Effector memory CD8-positive, alpha-beta T cell (primary cell): ENCODE measurements around the gene DCTN5.
A peak's percentile ranks its signal among the peaks of the same experiment; 100 is the strongest.
"Not testable (repeated sequence)": the region's sequence is repeated elsewhere in the genome, so short reads cannot be mapped to it uniquely, and the experiment has no call there.

Experiments used
- ATAC-seq: fragments of 150-1000 bp; cut with Tn5 transposase; replicated peaks from 2 replicates; pipeline ENCODE4 v1.10.0; 2021; ENCODE audit warnings: mild to moderate bottlenecking, moderate library complexity
- DNase-seq, 3 experiments: peaks; one replicate each; pipeline ENCODE4 v3.0.0; 2021
- H3K27ac Mint-ChIP-seq, 2 donors: one replicate each; pipeline ENCODE4 v1.8.0; 2022; ENCODE audit warnings: mild to moderate bottlenecking in 2 of 2, mixed read lengths in 2 of 2, moderate library complexity in 2 of 2
- H3K27me3 Mint-ChIP-seq, 2 donors: one replicate each; pipeline ENCODE4 v1.8.0; 2022; ENCODE audit warnings: mixed read lengths in 2 of 2
- H3K36me3 Mint-ChIP-seq: one replicate; pipeline ENCODE4 v1.8.0; 2022; ENCODE audit warnings: mild to moderate bottlenecking, moderate library complexity, mixed read lengths; ENCODE audit not compliant: insufficient read depth
- H3K4me1 Mint-ChIP-seq, 2 donors: one replicate each; pipeline ENCODE4 v1.8.0; 2022; ENCODE audit warnings: low read depth in 2 of 2, mixed read lengths in 2 of 2
- H3K4me3 Mint-ChIP-seq, 2 donors: one replicate each; pipeline ENCODE4 v1.8.0; 2022; ENCODE audit warnings: mild to moderate bottlenecking in 2 of 2, mixed read lengths in 2 of 2, moderate library complexity in 2 of 2
- H3K9me3 Mint-ChIP-seq, 2 donors: one replicate each; pipeline ENCODE4 v1.8.0; 2022; ENCODE audit warnings: mixed read lengths in 2 of 2

The DCTN5 gene

DNA sequence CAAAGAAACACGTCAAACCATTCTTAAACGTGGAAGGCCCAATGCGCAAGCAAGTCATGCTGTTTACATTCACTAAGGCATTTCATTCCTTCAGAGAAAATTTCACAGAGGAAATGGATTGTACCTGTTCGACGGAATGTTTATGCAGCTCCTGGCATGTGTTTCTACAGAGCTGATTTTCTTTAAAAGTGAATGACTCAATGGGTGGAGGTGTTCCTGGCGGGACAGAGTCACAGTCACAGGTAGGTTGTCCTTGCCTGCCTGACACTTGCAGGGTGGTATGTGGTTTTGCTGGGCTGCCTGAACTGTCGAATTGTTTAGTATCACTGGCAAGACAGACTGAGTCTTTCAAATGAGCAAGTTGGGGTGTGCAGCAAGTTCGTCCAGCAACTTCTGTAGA, 11.8 kb upstream of the DCTN5 start:
- Mint-ChIP-seq H3K9me3 (no peaks in the 10 kb centered on the region), H3K4me1 (peaks cover 0 to 2% of the 10 kb centered on the region in 2 donors), H3K27me3 (no peaks in the 10 kb centered on the region), H3K4me3 (no peak overlapping the region), H3K36me3 (peaks cover 44% of the 10 kb centered on the region), H3K27ac (no peak overlapping the region)
- DNase-seq (no peak), ATAC-seq (no peak)

DNA sequence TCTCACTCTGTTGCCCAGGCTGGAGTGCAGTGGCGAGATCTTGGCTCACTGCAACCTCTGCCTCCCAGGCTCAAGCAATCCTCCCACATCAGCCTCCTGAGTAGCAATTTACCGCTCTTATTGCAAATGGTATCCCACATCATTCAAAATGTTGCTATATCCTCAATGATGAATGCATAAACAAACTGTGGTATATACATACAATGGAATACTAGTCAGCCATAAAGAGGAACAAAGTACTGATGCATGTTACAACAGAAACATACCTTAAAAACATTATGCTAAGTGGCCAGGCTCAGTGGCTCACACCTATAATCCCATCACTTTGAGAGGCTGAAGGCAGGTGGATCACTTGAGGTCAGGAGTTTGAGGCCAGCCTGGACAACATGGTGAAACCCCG, 9.4 kb upstream of the DCTN5 start:
- H3K4me3 Mint-ChIP-seq, H3K9me3 Mint-ChIP-seq, H3K27me3 Mint-ChIP-seq, ATAC-seq, DNase-seq, H3K27ac Mint-ChIP-seq, H3K4me1 Mint-ChIP-seq: not testable (repeated sequence)
- H3K36me3 Mint-ChIP-seq: peaks cover 36% of the 10 kb centered on the region

GRCh38 chr16:23634461-23635036, 6.7 kb upstream of the DCTN5 start:
- Mint-ChIP-seq H3K4me1 (peaks cover 0 to 2% of the 10 kb centered on the region in 2 donors), H3K36me3 (peaks cover 24% of the 10 kb centered on the region), H3K27ac (no peak overlapping the region), H3K4me3 (no peak overlapping the region), H3K9me3 (no peaks in the 10 kb centered on the region), H3K27me3 (no peaks in the 10 kb centered on the region)
- no peak for ATAC-seq
- DNase-seq: no peak

DNA sequence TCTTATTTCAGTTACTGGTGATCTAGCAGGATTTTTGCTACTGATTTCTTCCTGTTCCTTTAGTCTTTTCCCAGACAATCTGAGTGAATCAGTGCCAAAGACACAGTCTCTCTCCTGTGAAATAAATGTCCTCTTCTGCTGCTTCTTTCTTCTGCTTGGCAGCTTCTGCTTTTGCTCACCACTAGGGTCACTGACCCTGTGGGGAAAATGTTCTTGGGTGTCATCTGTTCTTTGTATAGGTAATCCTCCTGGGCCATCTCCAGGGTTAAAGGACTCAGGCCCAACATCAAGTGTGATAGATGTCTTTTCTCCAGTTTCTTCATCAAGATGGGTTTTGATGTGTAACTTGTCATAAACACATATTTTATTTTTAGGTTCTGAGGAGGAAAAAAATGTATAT, 5.3 kb upstream of the DCTN5 start:
- Mint-ChIP-seq H3K4me3 (no peak overlapping the region), H3K36me3 (peaks cover 23% of the 10 kb centered on the region), H3K9me3 (no peaks in the 10 kb centered on the region), H3K4me1 (peaks cover 9% of the 10 kb centered on the region in 2 donors), H3K27me3 (no peaks in the 10 kb centered on the region), H3K27ac (no peak overlapping the region)
- no peak for DNase-seq
- ATAC-seq: no peak

- Mint-ChIP-seq H3K36me3 (peaks cover 49% of the 10 kb centered on the region), H3K4me3 (peak overlapping the region; percentile 95 to 96), H3K27ac (peak overlapping the region; percentile 97 to 98), H3K27me3 (no peaks in the 10 kb centered on the region), H3K9me3 (no peaks in the 10 kb centered on the region), H3K4me1 (peaks cover 23% of the 10 kb centered on the region in 2 donors)
- DNase-seq (no peak), ATAC-seq (no peak)
Observed at GRCh38 chr16:23640615-23640930, 693 bp upstream of the DCTN5 start.

DNA sequence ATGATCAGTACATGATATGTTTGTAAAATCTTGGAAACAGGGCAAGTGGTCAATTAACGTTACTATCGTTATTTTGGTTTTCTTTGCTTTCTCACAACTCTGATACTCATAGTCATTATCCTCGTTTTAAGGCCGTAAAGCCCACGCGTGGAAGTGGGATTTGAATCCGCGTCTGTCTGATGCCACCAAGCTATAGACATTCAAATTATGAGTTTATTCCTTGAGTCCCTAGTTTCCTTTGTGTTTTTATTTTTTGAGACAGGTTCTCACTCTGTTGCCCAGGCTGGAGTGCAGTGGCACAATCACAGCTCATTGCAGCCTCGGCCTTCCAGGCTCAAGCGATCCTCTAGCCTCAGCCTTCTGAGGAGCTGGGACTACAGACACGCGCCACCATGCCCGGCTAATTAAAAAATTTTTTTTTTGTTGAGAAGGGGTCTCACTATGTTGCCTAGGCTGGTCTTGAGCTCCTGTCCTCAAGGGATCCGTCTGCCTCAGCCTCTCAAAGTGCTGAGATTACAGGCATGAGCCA, 1.0 kb downstream of the DCTN5 start:
- Mint-ChIP-seq H3K4me1 (peaks cover 35% of the 10 kb centered on the region in 2 donors), H3K9me3 (no peaks in the 10 kb centered on the region)

GRCh38 chr16:23650674-23651416, 9.6 kb downstream of the DCTN5 start:
- no peak overlapping the region for H3K4me3 Mint-ChIP-seq
- ATAC-seq: no peak
- peaks cover 23 to 24% of the 10 kb centered on the region in 2 donors for H3K4me1 Mint-ChIP-seq
- no peaks in the 10 kb centered on the region for H3K27me3 Mint-ChIP-seq
- peak overlapping the region in 1 of 2 donors; percentile 23 for H3K27ac Mint-ChIP-seq
- no peak for DNase-seq
- peaks cover 65% of the 10 kb centered on the region for H3K36me3 Mint-ChIP-seq
- no peaks in the 10 kb centered on the region for H3K9me3 Mint-ChIP-seq

More for the DNA sequence above, 1.0 kb downstream of the DCTN5 start:
- no peak for ATAC-seq
- no peak for DNase-seq
- peaks cover 52% of the 10 kb centered on the region for H3K36me3 Mint-ChIP-seq
- peak overlapping the region; percentile 97 to 98 for H3K27ac Mint-ChIP-seq
- peak overlapping the region; percentile 95 to 96 for H3K4me3 Mint-ChIP-seq
- no peaks in the 10 kb centered on the region for H3K27me3 Mint-ChIP-seq

- ATAC-seq (no peak), DNase-seq (no peak)
- no peaks in the 10 kb centered on the region for H3K9me3 Mint-ChIP-seq
- H3K4me3 Mint-ChIP-seq: no peak overlapping the region
- H3K4me1 Mint-ChIP-seq: peaks cover 17 to 19% of the 10 kb centered on the region in 2 donors
- peaks cover 54% of the 10 kb centered on the region for H3K36me3 Mint-ChIP-seq
- no peak overlapping the region for H3K27ac Mint-ChIP-seq
- no peaks in the 10 kb centered on the region for H3K27me3 Mint-ChIP-seq
Observed at GRCh38 chr16:23651943-23652468, 10.7 kb downstream of the DCTN5 start.

DNA sequence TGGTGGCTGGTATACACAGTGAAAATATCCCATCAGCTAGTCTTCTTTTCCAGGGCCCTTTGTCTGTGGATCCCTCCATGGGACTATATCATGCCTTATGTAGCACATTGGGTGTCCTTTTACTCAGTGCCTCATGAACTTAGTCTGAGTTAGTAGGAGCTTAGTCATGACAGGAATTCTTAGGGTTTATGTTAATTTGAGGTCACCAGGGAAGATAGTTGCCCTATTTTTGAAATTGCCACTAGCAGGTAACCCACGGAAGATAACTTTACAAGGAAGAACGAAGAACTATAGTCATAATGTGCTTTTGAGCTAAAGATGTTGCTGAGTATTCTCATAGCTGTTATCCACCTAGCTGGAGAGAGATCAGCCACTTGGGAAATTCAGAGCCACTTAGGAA, 22.7 kb downstream of the DCTN5 start:
- H3K36me3 Mint-ChIP-seq: peaks cover 74% of the 10 kb centered on the region
- H3K4me1 Mint-ChIP-seq: peaks cover 0 to 2% of the 10 kb centered on the region in 2 donors
- no peaks in the 10 kb centered on the region for H3K27me3 Mint-ChIP-seq
- H3K4me3 Mint-ChIP-seq: no peak overlapping the region
- no peak for ATAC-seq
- no peaks in the 10 kb centered on the region for H3K9me3 Mint-ChIP-seq
- H3K27ac Mint-ChIP-seq: no peak overlapping the region
- no peak for DNase-seq

- Mint-ChIP-seq H3K36me3 (peaks cover 46% of the 10 kb centered on the region), H3K27ac (no peak overlapping the region), H3K9me3 (no peaks in the 10 kb centered on the region), H3K27me3 (no peaks in the 10 kb centered on the region), H3K4me3 (no peak overlapping the region), H3K4me1 (peaks cover 0 to 11% of the 10 kb centered on the region in 2 donors)
- no peak for DNase-seq
- ATAC-seq: no peak
Observed at GRCh38 chr16:23666571-23667354, 25.5 kb downstream of the DCTN5 start.

- no peaks in the 10 kb centered on the region for H3K9me3 Mint-ChIP-seq
- H3K27me3 Mint-ChIP-seq: no peaks in the 10 kb centered on the region
- H3K4me3 Mint-ChIP-seq: no peak overlapping the region
- ATAC-seq (no peak), DNase-seq (no peak)
- H3K36me3 Mint-ChIP-seq: peaks cover 46% of the 10 kb centered on the region
- no peak overlapping the region for H3K27ac Mint-ChIP-seq
- peaks cover 0 to 11% of the 10 kb centered on the region in 2 donors for H3K4me1 Mint-ChIP-seq
Observed at GRCh38 chr16:23667355-23667659, 26.0 kb downstream of the DCTN5 start.

GRCh38 chr16:23668225-23668624, 27.0 kb downstream of the DCTN5 start:
- Mint-ChIP-seq H3K27me3 (no peaks in the 10 kb centered on the region), H3K4me1 (peaks cover 0 to 11% of the 10 kb centered on the region in 2 donors), H3K9me3 (no peaks in the 10 kb centered on the region), H3K36me3 (peaks cover 48% of the 10 kb centered on the region), H3K4me3 (no peak overlapping the region), H3K27ac (no peak overlapping the region)
- ATAC-seq (no peak), DNase-seq (no peak)

GRCh38 chr16:23668873-23669272, 27.6 kb downstream of the DCTN5 start:
- ATAC-seq: no peak
- no peak for DNase-seq
- Mint-ChIP-seq H3K36me3 (peaks cover 44% of the 10 kb centered on the region), H3K27me3 (no peaks in the 10 kb centered on the region), H3K4me3 (no peak overlapping the region), H3K4me1 (peaks cover 0 to 11% of the 10 kb centered on the region in 2 donors), H3K9me3 (no peaks in the 10 kb centered on the region), H3K27ac (no peak overlapping the region)
